ENCODE measurements around the gene CNGB1. TPM values are rescaled to one million over a fixed set of nuclear protein-coding genes. Genes with fewer than 3 reads are reported as not detected.

CNGB1 gene
- total RNA-seq, 2 experiments from 2014 or later = not detected

DNA sequence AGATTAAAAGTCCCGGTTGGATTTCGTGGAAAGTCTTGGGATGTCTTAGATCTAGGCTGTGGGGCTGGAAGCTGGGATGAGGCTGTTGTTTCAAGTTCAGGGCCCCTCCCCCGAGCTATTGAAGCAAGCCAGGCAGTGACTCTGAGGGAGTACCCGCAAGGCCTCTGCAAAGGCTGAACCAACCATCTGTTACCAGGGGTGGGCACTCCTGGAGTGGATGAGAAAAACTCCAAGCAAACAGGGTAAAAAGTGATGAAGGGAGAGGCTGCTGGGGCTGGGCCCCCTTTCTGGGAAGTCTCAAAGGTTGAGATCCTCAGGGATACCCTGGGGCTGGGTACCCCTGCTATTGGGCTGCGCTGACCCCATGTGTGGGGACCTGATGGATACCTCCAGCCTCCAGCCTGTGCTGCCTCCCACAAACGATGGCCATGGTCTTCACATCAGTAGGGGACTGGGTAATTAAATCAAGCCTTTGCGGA, 86.2 kb downstream of the CNGB1 start:
- DNase-seq (ENCODE audit: low spot score) = no peak
- H3K4me1 ChIP-seq (ENCODE audit: insufficient read depth, low read length, poor library complexity, severe bottlenecking) = no peaks in the 10 kb centered on the region
- ChIA-PET POLR2A (no interaction called here), CTCF (ENCODE audit: unreplicated experiment) (no interaction called here)
- no peak overlapping the region for H3K4me3 ChIP-seq (ENCODE audit: low read depth, low read length, poor library complexity, severe bottlenecking)
- no TSS peak for BruUV-seq (replicated peaks)
- H3K9me3 ChIP-seq (ENCODE audit: low read length) = no peaks in the 10 kb centered on the region
- no peak overlapping the region for H2AFZ ChIP-seq (ENCODE audit: low read length)
- H4K20me1 ChIP-seq (ENCODE audit: insufficient read depth, low read length) = no peaks in the 10 kb centered on the region
- no peaks in the 10 kb centered on the region for H3K9me2 ChIP-seq (ENCODE audit: insufficient read depth, low read length)
- H3K4me2 ChIP-seq (ENCODE audit: low read length) = no peak overlapping the region
- H3K27ac ChIP-seq (ENCODE audit: low read depth, low read length, poor library complexity, severe bottlenecking) = no peak overlapping the region
- intact Hi-C loops (cut with micrococcal nuclease; ENCODE audit: unreplicated experiment) = no loop called here
- H3K36me3 ChIP-seq (ENCODE audit: insufficient read depth, low read length) = no peaks in the 10 kb centered on the region
- H3K79me2 ChIP-seq (ENCODE audit: insufficient read depth, low read depth, low read length) = no peaks in the 10 kb centered on the region
- TF ChIP-seq EZH2phosphoT487 (IDR thresholded peaks at IDR 0.05; ENCODE audit: borderline replicate concordance, low read depth, low read length) = no peak
- TF ChIP-seq CTCF (conservative IDR thresholded peaks at IDR 0.05; ENCODE audit: low read length) = no peak

DNA sequence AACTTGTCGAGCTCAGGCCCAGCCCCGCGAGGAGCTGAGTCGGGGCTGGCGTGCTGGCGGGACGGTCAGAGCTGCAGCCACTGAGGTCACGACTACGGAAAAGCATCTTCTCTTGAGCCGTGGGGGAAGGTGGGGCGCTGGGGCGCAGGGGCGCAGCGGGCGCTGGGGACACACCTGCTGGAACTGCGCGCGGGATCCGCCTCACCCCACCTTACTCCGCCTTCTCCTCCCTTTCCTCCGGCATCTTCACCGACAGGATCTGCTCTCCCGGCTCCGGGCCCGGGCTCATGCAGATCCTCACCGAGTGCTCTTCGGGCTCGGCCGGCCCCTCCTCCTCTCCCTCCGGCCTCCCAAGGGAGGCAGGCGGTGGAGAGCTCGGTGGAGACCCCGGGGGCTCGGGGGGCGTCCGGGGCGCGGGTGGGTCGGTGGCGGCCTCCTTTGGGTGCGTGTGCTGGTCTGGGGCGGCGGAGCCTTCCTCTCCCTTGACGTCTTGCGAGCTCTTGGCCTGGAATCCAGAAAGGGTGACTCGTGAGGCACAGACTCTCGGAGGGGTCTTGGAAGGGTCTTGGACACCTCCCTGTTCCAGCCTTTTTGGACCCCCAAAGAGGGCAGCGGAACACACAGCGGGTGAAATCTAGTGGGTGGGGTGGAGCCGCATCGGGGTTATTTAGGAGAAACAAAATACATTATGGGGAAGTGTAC, 86.8 kb downstream of the CNGB1 start:
- Histone ChIP-seq H2AFZ (ENCODE audit: low read length) (no peak overlapping the region), H3K9me2 (ENCODE audit: insufficient read depth, low read length) (no peaks in the 10 kb centered on the region), H3K9me3 (ENCODE audit: low read length) (no peaks in the 10 kb centered on the region), H3K27ac (ENCODE audit: low read depth, low read length, poor library complexity, severe bottlenecking) (no peak overlapping the region), H3K4me1 (ENCODE audit: insufficient read depth, low read length, poor library complexity, severe bottlenecking) (no peaks in the 10 kb centered on the region), H3K4me3 (ENCODE audit: low read depth, low read length, poor library complexity, severe bottlenecking) (no peak overlapping the region), H3K79me2 (ENCODE audit: insufficient read depth, low read depth, low read length) (no peaks in the 10 kb centered on the region), H3K36me3 (ENCODE audit: insufficient read depth, low read length) (no peaks in the 10 kb centered on the region), H4K20me1 (ENCODE audit: insufficient read depth, low read length) (no peaks in the 10 kb centered on the region), H3K4me2 (ENCODE audit: low read length) (no peak overlapping the region)
- intact Hi-C loops (cut with micrococcal nuclease; ENCODE audit: unreplicated experiment) = no loop called here
- POLR2A ChIA-PET = no interaction called here
- no peak for DNase-seq (ENCODE audit: low spot score)
- BruUV-seq (replicated peaks) = no TSS peak
- CTCF ChIA-PET (ENCODE audit: unreplicated experiment) = no interaction called here
- TF ChIP-seq EZH2phosphoT487 (IDR thresholded peaks at IDR 0.05; ENCODE audit: borderline replicate concordance, low read depth, low read length) = no peak
- TF ChIP-seq CTCF (conservative IDR thresholded peaks at IDR 0.05; ENCODE audit: low read length) = no peak

- no peak overlapping the region for H2AFZ ChIP-seq (ENCODE audit: low read length)
- intact Hi-C loops (cut with micrococcal nuclease; ENCODE audit: unreplicated experiment) = no loop called here
- H3K4me2 ChIP-seq (ENCODE audit: low read length) = no peak overlapping the region
- no peak for DNase-seq (ENCODE audit: low spot score)
- H3K9me3 ChIP-seq (ENCODE audit: low read length) = no peaks in the 10 kb centered on the region
- no peaks in the 10 kb centered on the region for H3K36me3 ChIP-seq (ENCODE audit: insufficient read depth, low read length)
- H3K4me3 ChIP-seq (ENCODE audit: low read depth, low read length, poor library complexity, severe bottlenecking) = no peak overlapping the region
- no peaks in the 10 kb centered on the region for H3K79me2 ChIP-seq (ENCODE audit: insufficient read depth, low read depth, low read length)
- ChIA-PET CTCF (ENCODE audit: unreplicated experiment) (no interaction called here), POLR2A (no interaction called here)
- no TSS peak for BruUV-seq (replicated peaks)
- no peak overlapping the region for H3K27ac ChIP-seq (ENCODE audit: low read depth, low read length, poor library complexity, severe bottlenecking)
- TF ChIP-seq CTCF (conservative IDR thresholded peaks at IDR 0.05; ENCODE audit: low read length) (no peak), EZH2phosphoT487 (IDR thresholded peaks at IDR 0.05; ENCODE audit: borderline replicate concordance, low read depth, low read length) (no peak)
- no peaks in the 10 kb centered on the region for H4K20me1 ChIP-seq (ENCODE audit: insufficient read depth, low read length)
- no peaks in the 10 kb centered on the region for H3K4me1 ChIP-seq (ENCODE audit: insufficient read depth, low read length, poor library complexity, severe bottlenecking)
- no peaks in the 10 kb centered on the region for H3K9me2 ChIP-seq (ENCODE audit: insufficient read depth, low read length)
Observed at GRCh38 chr16:57883480-57883879, 87.4 kb downstream of the CNGB1 start.

All from OCI-LY7 (cell line).